Activated naive CD4-positive, alpha-beta T cell treated with anti-CD3 and anti-CD28 coated beads, Interleukin-2, amount 50 U/mL, for 16 hours (primary cell): ENCODE data around the gene HOXB6.

ENCODE experiments used
- DNase-seq: peaks from one replicate; pipeline ENCODE4 v3.0.0-alpha.2; 2020

Gene HOXB6

DNA sequence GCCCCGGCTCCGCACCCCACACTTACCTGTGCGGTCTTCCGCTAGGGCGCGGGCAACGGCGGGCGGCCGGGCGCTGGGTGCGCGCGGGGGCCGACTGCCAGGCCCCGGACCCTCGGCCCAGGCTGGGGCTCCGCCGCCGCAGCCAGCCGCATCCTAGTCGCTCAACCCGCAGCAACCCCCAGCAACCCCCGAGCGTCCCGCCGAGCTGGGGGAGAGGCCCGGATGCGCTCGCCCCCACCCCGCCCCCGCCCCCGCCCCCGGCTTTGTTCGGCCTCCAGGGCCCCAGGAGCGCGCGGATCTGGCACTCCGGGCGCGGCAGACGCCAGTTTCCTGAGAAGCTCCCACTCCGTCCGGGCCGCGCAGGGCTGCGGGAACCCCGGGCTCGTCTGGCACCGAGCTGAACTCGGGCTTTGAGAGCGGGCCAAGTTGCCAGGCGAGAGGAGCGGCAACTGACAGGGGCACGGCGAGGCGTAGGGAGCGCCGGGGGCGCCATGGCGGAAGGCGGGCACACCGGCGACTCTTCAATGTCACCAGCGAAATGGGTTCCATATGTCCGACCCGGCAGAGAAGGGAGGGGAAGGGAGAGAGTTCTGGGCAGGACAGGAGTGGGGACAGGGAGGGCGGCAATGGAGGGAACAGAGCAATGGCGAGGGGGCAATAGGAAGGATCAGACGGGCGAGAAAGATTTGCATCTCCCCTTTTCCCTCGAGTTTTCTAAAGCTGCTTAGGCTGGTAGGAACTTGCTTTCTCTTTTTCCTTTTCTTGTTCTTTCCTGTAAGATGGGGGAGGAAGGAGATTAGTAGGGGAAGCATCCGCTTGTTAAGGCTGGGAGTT is 40.4 kb downstream of the HOXB6 start:
- DNase-seq = no peak

DNA sequence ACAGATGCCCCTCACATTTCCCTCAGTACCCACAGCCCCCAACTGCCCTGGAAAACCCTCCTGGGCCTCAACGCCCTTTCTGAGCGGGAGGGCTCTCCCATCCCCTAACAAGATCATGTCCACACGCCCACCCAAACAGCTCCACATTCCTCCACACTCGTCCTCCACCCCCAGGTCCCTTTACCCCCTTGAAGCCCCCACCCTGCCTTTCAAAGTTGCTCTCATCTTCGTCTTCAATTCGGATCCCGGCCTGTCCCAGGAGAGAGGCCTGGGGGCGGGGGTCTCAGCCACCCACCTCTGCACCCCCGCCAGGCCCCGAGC is 41.0 kb downstream of the HOXB6 start:
- no peak for DNase-seq

DNA sequence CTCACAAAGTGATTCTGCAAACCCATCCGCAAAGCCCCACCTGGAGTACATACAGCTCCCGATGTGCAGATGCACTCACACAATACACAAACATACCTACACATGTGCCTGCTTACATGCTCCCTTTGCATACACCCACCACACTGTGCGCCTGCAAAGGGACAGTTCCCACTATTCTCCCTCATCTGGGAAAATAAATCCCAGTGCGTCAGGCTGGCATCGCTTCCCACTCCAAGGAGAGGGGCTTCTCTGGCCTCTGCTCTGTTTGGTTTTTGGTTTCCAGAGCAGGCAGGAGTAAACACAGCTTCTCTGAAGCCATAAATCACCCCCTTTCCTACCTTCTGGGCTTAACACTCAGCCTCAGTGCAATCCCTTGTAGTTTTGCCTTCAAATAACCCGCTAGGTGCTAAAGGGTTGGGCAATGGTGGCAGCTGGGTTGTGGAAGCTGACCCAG is 41.4 kb downstream of the HOXB6 start:
- DNase-seq = no peak

DNA sequence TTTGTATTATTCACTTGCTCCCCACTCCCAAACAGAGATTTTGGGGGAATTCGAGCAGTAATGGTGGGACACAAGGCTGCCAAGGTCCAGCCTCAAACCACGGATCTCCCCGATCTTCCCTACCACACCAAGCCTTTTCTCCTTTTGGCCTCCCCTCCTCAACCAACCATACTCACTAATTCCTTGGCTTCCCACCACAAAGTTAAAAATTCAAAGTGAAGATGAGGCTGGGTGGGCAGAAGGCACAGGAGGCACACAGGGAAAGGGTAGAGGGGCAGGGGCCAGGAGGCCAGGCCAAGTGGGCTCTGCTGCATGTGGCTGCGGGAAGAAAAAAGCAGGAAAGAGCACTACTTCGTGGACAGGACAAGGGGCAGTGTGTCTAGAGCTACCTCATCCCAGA is 41.9 kb downstream of the HOXB6 start:
- no peak for DNase-seq

DNA sequence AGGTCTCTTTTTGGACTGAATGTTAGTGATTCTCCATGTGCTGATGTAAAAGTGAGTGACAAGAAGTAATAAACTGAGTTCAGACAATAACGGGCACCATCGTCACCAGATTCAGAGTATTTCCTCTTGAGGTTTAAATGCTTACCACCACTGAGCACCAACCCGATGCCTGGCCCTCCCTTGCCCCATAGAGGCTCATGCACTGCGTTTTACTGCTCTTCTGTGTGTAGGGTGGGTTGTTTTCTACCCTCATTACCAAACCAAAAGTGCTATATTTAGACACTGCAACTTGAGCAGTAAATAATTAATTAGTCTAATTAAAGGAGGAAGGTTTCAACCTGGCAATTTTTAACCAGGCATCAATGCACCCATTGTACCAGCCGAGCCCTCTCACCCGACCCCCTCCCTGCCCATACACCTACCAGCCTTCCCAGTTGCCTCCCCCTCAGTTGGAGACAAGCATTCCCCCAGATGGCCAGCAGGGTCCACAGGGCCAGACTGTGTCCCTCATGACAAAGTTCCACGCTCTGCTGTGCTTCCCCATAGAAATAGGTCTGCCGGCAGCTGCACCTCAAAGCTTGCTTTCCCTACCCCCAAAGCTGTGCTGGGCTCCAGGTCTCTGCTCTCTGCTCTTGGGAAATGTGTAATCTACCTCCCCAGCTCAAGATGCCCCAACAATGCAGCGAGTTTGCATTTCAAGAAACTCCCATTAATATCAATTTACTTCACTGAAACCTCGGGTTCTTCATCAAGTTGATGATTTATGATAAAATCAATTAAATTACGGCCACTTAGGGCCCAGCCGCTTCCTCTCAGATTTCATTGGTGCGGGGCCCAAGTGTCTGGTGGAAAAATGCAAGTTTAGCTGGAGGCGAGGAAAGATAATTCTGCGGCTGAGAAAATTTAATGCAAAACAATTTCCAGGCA is 42.6 kb downstream of the HOXB6 start:
- DNase-seq = no peak

DNA sequence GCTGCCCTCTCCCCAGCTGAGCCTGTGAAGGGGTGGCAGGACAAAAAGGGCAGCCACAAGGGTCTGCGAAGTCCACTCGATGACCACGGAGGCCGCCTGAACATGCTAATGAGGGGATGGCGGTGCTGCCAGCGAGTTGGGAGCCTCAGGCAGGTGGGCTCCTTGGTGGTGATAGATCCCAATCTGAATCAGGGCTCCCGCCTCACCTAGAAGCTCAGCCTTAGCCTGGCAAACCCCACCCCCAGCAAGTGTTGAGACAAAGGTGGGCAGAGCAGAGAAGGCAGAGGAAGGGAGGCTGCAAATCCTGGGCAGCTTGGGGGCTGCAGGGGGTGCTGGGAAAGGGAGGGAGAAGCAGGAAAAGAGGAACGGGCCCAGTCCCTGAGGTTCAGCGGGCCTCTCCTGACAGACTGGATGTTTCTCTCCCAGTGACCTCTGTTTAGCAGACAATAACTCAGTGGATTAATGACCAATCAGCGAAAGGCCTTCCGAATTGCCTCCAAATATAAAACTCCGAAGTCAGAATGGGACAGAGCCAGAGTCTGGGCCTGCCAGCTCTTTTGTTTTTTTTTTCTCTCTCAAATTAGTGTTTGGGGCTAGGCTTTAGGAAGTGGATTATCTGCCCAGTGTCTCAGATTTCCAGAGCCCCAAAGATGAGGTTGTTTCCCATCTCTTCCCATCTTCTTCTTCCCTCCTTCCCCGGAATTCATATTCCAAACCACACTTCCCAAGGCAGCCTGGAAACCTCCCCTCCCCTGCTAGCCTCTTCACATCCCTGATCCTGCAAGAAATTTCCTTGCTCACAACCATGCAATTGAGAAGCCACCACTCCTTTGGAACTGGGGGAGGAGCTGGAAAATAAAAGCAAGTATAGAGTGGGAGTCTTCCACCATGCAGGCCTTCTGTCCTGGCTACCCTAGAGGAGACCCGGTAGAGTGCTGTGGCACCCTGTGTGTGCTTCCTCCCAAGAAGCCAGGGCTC is 44.7 kb downstream of the HOXB6 start:
- no peak for DNase-seq

DNA sequence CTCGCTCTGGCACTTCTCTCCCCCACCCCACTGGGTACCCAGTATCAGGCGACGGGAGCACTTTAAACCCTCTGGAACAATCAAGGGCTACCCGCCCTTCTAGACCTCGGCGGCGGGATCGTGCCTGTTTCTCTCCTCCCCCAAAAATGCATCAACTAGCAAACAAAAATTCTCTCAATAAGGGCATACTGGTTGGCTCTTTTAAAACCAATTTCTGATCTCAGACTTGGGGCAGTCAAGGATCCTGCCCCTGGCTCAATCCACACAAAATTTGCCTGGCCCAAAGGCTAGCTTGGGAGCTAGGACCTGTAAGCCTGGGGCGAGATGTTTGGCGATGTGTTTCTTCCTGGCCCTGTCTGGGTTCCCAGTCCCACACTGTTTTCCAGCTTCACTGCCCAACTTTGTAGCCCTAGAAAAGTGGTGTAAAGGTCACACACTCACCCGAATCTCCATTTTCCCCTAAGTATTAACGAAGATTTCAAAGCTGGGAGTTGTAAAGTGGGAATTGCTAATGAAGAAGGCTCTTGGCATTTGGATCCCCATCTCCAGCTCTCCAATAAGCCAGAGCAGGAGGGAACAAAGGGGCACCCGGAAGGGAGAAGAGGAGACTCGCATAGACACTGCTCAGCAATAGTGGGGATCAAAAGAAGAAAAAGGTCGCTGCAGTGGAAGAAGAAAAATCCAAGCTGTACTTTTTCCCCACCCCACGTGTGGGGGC is 45.5 kb downstream of the HOXB6 start:
- DNase-seq = no peak

DNA sequence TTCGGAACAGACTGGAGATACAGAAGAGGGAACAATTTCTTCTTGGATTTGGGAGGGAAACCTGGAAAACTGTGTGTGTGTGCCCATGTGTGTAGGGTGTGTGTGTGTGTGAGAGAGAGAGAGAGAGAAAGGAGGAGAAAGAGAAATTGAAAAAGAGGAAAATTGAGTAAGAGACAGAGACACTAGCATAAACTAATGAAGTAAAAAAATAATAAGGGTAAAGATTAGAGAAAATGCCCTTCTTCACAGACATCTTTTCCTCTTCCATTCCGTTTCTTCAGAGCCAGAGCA is 46.0 kb downstream of the HOXB6 start:
- DNase-seq = no peak

DNA sequence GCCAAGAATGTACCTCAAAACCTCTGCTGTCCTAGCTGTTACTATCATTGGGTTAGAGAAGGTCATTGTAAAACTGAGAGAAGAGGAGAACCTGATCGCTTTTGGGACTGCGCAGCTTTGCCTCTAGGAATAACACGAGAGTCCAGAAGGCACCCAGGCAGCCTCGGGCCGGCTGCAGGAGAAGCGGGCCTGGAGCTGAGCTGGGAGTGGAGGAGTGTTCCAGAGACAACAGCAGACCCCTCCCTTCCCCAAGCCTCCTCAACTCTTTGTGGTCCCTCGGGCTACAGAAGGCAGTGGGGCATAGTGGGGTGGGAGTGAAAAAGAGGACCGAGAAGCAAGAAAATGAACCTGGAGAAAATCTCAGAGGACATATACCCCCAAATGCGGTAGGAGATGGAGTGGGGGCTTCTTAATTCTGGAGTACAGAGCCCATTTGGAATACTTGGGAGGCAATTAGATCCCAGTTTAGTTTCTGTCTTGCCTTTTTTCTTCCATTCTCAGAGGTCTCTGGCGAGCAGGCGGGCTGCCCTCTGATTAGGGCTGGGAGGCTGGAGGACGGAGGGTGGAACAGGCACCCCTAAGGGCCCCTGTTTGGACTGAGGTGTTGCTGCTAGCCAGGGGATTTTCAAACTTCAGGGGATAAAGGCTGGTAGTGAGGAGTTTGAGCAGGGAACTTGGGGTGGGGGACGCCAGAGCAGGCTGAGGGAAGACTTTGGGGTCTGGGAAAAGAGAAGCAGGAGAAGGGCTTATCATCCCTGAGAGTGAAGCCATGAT is 46.5 kb downstream of the HOXB6 start:
- DNase-seq = no peak

DNA sequence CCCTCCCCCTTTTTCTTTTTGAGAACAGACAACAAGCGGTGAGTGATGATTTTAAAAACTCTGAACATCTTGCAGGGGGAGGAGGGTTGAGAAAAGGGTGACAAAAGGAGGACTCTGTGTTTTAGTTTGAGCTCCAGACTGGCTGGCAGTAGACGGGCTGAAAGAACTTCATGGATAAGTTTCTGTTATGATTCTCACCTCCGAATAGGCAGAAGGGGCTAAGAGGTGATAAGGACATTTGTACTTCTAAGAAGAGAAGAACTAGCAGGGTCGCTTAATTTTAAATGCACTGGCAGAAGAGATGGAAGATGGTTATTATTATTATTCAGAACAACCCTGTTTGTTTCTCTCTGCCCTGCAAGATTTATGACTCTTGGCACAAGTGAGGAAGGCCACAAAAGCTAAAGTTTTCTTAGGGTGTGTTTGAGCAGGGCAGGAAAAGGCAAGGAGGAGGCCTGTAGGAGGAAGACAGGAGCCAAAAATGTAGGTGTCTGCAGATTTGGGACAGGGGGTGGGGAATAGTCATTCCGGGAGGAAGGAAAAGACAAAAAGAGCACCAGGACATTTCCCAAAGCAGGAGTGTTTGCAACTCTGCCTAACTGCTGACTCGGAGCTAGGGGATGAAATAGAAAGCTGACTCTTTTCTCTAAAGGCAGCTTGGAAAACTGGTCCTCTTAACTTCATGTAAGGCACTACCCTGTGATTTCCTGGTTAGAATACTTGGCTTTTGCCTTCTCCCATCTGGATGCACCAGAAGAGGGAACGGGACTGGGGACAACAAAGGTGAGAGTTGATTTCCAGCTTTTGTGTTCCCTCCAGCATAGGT is 48.0 kb downstream of the HOXB6 start:
- no peak for DNase-seq

DNA sequence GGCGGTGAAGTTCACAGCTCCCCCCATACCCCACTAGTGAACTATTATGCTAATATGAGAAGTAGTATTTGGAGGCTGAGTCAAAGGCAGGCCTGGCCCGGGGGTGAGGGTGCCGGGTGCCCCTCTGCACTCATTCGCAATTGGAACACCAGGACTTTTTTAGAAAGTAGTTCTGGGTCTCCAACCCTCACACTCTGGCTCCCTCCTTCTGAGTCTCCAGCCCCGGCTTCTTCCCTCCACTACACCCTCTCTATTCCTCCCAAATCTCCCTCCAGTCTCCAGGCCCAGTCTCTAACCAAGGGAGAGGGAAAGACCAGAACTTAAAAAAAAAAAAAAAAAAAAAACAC is 48.6 kb downstream of the HOXB6 start:
- DNase-seq = no peak

DNA sequence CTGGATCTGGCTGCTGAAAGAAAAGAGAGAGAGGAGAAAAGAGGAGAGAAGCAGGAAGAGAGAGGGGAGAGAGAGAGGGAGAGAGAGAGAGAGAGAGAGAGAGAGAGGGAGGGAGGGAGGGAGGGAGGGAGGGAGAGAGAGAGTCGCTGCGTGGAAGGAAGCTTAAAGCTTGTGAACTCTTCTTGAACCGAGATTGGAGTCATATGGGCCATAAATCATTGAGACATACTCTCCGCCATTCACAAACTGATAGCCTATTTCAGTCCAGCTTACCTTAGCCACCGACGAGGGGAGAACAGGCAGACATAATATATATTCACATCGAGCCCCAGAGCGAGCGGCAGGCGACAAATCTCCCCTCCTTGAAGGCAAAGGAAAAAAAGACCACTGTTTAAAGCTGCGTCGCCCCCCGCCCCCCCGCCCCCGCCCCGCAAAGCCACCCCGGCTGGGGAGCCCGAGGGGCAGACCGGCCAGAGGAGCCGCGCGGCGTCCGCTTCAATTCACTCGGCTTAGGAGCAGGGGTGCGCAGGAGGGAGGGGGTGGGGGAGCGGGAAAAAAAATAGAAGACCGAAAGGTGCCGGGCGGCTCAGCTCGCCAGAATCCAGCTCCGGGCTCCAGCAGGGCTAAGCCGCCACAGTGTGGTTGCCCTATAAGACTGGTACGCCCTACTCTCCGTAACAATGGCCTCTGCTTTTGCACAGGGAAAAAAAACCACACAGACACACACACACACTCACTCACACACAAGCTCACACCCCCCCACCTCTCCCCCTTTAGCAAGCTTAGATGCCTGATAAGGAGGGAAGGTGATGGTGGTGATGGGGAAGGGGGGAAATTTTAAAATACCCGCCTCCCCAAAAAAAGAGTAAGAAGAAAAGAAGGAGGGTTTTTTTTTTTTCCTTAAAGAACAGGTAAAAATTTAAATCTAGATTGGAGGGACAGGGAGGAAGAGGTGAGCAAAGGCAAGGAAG is 49.2 kb downstream of the HOXB6 start:
- DNase-seq = no peak

DNA sequence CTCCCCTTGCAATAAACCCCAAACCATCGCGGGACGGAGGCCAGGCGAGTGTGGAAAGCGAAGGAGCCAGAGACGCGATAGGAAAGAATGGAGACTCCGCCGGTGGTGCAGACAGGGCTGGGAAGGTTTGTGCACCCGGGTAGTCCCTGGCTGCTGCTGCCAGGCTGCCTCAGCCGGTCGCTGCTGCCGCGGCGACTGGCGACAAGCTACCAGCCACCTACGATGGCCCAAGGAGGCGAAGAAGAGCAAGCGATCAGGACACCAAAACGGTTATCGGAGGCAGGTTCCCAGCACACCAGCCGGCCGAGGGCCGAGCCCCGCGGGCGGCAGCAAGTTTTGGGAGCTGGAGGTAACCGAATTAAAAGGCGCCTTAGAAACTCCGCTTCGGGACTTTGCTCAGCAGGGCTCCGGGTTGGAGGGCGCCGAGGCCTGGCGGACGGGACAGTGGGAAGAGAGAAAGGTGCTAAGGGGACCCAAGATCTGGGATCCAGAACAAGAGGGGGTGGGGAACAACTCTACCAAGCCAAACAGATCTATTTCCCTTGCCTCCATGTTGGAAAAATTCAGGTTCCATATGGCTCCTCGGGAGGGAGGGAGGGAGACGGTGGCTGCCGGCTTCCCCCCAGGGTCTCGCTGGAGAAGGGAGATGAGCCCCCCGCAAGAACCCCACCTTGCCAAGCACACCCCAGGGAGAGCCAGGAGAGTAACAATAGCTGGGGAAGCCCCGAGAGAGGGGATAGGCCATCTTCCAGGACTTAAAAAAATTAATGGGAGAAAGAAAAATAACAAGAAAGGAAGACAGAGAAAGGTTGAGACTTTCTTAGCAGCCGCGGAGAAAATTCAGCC is 50.2 kb downstream of the HOXB6 start:
- no peak for DNase-seq

DNA sequence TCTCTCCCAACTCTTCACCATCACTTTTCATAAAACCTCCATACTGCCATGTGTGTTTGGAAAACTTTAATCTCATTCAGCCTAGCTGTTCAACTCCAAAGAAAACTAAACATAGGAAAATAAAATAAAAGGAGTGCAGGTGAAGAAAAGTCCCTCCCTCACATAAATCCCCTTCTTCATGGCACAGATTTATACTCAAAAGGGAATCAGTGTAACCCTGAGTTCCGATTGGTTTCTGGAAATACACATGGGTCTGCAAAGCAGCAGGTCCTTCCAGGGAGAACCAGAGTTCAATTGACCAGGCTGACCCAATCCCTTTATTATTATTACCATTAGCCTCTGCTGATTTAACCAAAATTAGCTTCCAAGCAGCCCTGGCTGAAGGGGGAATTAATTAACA is 51.0 kb downstream of the HOXB6 start:
- DNase-seq = no peak

DNA sequence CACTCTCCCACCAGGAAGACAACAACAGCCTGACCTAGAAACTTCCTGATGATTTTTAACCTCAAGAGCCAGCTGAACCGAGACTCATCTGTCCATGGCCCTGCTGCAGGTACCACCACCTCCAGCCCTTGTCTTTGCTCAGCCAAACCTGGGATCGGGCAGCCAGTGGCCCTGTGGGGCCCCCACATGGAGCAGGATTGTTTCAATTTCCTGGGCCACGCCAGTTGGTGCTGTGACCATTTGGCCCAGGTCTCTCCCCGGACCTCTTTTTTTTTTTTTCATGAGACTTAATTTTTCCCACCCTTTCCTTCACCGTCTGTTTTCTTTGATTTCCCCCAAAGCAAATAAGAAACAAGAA is 51.6 kb downstream of the HOXB6 start:
- DNase-seq = no peak

DNA sequence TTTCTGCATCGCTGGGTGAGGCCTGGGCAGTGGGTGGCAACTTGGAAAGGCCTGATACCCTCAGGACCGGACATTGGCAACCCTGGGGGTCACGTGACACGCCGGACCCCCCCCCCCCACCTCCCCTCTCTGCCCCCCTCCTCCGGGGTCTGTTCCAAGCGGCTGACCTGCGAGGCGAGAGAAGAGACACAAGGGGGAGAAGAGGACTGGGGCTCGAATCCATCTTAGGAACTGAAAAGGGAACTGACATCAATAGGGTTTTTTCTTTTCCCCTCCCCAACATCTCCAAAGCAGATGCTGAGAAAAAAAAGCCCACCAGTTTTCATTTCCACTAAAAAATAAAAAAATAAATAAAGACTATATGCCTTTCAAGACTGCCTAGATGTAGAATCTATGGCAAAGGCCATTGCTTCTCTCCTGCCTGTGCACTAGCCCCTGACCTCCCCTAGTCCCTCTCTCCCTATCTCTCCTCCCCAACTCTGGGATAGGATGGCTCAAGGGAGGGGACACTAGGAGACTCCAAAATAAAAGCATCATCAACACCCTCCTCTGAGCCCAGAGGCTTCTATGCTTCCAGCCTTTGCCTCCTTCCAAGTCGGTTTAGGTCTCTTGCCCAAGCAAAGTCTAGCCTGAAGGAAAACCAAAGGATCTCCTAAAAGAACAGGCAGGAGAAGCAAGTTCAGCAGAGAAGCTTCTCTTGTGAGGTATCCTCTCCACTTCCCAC is 52.2 kb downstream of the HOXB6 start:
- no peak for DNase-seq

DNA sequence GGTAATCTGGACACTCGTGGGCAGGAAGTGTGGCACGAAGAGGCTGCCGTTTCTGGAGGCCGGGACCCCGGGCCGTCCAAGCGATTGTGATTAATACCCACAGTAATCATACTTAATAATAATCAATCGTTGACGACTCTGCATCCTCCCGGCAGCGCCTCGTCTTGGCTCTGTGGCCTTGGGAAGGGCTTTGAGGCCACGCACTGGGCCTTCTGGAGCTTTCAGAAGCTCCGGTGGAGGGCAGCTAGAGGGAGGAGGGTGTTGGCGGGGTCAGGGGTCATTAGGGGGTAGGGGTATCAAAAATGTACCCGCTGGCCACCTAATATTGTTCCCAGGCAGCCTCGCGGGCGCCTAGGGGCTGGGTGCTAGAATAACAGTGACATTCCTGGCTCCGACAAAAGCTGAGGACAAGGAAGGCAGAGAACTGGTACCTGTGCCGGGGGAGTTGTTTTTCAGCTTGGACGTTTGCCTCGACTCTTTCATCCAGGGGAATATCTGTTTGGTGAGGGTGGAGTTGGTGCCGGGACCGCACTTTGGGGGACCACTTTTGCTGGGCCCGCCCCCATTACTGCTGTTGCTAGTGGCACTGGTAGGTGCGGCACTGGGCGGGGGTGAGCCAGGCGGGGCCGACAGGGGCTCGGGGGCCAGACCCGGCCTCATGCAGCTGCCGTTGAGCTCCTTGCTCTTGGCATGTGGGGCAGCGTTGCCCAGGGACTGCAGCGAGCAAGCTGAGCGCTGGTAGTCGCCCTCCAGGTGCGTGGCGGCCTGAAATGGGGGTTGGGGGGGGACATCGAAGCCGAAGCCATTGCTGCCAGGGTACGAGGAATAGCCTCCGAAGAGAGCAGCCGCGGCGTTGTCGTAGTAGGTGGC is 53.0 kb downstream of the HOXB6 start:
- no peak for DNase-seq
